Gastrocnemius medialis (tissue), 4 donors: Measurements from ENCODE around the gene PIK3R2. TPM values are rescaled to one million over a fixed set of nuclear protein-coding genes. Genes with fewer than 3 reads are reported as not detected.
"Not testable (repeated sequence)": the region's sequence is repeated elsewhere in the genome, so short reads cannot be mapped to it uniquely, and the experiment has no call there.

Experiments
- ATAC-seq, 2 donors: fragments of 150-250 bp; one replicate each; pipeline ENCODE4 v1.9.1; 2016
- DNase-seq, 2 donors: peaks; one replicate each; pipeline ENCODE4 v3.0.0-alpha.2; 2019
- H3K27ac ChIP-seq, 4 donors: fragments of 200-600 bp; sonication (generic); 1 replicate in 1 of 4; 2 replicates in 3 of 4; pipeline ENCODE4 v1.5.1; 2016 to 2018; ENCODE audit warnings: mild to moderate bottlenecking in 2 of 4, moderate library complexity in 1 of 4
- H3K27me3 ChIP-seq, 3 donors: fragments of 200-600 bp; sonication (generic) in 2 of 3; 1 replicate in 1 of 3; 2 replicates in 2 of 3; pipeline versions ENCODE4 v1.5.1 to v1.6.0; 2016 to 2019; ENCODE audit warnings: mild to moderate bottlenecking in 1 of 3, moderate library complexity in 1 of 3
- H3K36me3 ChIP-seq, 2 donors: fragments of 200-600 bp; sonication (generic) in 1 of 2; one replicate each; pipeline ENCODE4 v1.5.1; 2017 to 2018
- H3K4me1 ChIP-seq, 2 donors: fragments of 200-600 bp; sonication (generic) in 1 of 2; one replicate each; pipeline ENCODE4 v1.5.1; 2016 to 2017; ENCODE audit warnings: mild to moderate bottlenecking in 2 of 2
- H3K4me3 ChIP-seq, 4 donors: fragments of 200-600 bp; sonication (generic) in 3 of 4; 1 replicate in 1 of 4; 2 replicates in 3 of 4; pipeline ENCODE4 v1.5.1; 2016 to 2019; ENCODE audit warnings: mild to moderate bottlenecking in 2 of 4
- H3K9me3 ChIP-seq, 3 donors: fragments of 200-600 bp; sonication (generic) in 2 of 3; 1 replicate in 1 of 3; 2 replicates in 2 of 3; pipeline ENCODE4 v1.5.1; 2016 to 2019
- POLR2A ChIP-seq, 2 donors: fragments of 450-650 bp; IDR thresholded peaks; one replicate each; pipeline ENCODE4 v1.6.1; 2017; ENCODE audit warnings: antibody characterized with exemption in 2 of 2, mild to moderate bottlenecking in 2 of 2, moderate library complexity in 2 of 2
- in situ Hi-C, 4 donors: fragments of 200-750 bp; cut with MboI; loops; one replicate each; pipeline versions ENCODE4 v1.15.0 to v1.8.0; 2017; ENCODE audit warnings: low sequenced_read_pairs in 4 of 4
- intact Hi-C: fragments of 100-400 bp; cut with DNase I; formaldehyde crosslinking; loops from one replicate; pipeline ENCODE4 v1.15.1; 2023; ENCODE audit warnings: low total_unique reads
- total RNA-seq, 4 donors: library from RNA; depleted of rRNA; stranded (reverse); fragments of >200 nt; gene quantifications; one replicate each; pipeline versions ENCODE4 v1.1.0 to v1.2.3, GENCODE V29; 2016
- TF ChIP-seq, protein P1 (sequence below), 5 experiments: fragments of 450-650 bp in 3 of 5; fragments of 200-600 bp in 2 of 5; sonication (generic) in 2 of 5; IDR thresholded peaks in 4 of 5; conservative IDR thresholded peaks in 1 of 5; 1 replicate in 4 of 5; 2 replicates in 1 of 5; pipeline ENCODE4 v1.5.1; 2016 to 2019; ENCODE audit warnings: antibody characterized with exemption in 5 of 5, mild to moderate bottlenecking in 3 of 5, moderate library complexity in 3 of 5

Gene PIK3R2
- 10 to 100 TPM in 1 of 4 donors, 1 to 10 TPM in 3; 5.6 to 11.9 (median 6.0) TPM for total RNA-seq

DNA sequence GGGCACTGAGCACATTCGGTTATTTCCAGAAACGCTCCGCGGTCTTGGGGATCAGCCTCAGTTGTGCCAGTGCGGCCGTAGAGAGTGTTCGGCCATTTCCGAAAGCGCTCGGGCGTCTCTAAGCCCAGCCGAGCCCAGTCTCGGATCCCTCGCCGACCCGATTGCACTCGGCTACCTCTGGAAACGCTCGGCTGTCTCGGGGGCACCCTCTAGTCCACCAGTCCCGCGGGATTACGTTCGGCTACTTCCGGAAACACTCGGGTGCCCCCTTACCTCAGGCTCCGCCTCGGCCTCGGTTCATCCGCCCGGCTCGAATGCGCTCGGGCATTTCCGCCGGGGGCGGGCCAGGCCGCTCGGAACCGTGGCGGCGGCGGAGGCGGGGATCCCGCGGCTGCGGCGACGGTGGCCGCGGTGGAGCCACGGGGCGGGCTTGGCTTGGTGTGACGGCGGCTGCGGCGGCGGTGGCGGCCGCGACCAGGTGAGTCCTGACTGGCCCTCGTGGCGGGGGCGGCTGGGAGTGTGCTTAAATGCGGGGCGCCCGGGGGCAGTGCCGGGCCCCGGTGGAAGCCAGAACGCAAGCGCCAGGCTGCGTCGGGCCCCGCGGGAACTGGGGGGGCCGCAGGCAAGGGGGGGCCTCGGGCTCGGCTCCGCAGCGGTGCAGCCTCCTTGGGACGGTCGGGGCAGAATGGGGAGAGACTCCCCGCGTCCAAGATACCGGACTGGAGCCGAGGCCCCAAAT, at the start of gene PIK3R2:
TSS of gene PIK3R2 (plus strand) at position 347 of the 739 bp plus-strand sequence. CDS start 2,717 bp downstream, outside the sequence.
- Histone ChIP-seq H3K36me3 (no peaks in the 10 kb centered on the region), H3K27ac (peak within 1 kb of the TSS; percentile 97 to 100 (median 98)), H3K9me3 (no peaks in the 10 kb centered on the region), H3K4me3 (peak within 1 kb of the TSS; percentile 78 to 97 (median 81)), H3K4me1 (peaks cover 34 to 48% of the 10 kb centered on the region in 2 donors), H3K27me3 (no peaks in the 10 kb centered on the region)
- DNase-seq (peak; percentile 99 to 100), ATAC-seq (peak; percentile 84 to 88)
- TF ChIP-seq, protein P1, sequence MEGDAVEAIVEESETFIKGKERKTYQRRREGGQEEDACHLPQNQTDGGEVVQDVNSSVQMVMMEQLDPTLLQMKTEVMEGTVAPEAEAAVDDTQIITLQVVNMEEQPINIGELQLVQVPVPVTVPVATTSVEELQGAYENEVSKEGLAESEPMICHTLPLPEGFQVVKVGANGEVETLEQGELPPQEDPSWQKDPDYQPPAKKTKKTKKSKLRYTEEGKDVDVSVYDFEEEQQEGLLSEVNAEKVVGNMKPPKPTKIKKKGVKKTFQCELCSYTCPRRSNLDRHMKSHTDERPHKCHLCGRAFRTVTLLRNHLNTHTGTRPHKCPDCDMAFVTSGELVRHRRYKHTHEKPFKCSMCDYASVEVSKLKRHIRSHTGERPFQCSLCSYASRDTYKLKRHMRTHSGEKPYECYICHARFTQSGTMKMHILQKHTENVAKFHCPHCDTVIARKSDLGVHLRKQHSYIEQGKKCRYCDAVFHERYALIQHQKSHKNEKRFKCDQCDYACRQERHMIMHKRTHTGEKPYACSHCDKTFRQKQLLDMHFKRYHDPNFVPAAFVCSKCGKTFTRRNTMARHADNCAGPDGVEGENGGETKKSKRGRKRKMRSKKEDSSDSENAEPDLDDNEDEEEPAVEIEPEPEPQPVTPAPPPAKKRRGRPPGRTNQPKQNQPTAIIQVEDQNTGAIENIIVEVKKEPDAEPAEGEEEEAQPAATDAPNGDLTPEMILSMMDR (IDR thresholded peaks at IDR 0.05 in 4 of 5, conservative IDR thresholded peaks at IDR 0.05 in 1 of 5): no peak
- peak; percentile 75 to 80 for TF ChIP-seq POLR2A (IDR thresholded peaks at IDR 0.05)
- intact Hi-C loops (loop anchor here (1.0 to 10.0 kb wide), 5 partner anchors 36 to 148 kb away; partner anchors contain the start of gene ARRDC2), in situ Hi-C loops (no loop called here)

DNA sequence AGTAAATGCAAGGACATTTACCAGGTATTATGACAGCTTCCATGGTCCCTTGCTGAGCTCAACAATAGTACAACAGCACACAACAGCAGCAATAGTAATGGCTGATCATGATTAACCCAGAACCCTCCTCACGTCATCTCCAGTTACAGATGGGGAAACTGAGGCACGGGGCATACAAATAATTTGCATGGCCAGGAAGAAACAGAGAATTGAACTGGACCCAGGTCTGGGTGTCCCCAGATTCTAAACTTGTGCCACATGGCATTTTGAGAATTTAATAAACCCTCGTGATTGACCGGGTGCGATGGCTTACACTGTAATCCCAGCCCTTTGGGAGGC, 48.2 kb upstream of the PIK3R2 start:
- Histone ChIP-seq H3K36me3 (no peaks in the 10 kb centered on the region), H3K4me1 (peaks cover 6 to 10% of the 10 kb centered on the region in 2 donors), H3K9me3 (no peaks in the 10 kb centered on the region), H3K27me3 (peaks cover 33 to 39% (median 38%) of the 10 kb centered on the region in 3 donors), H3K27ac (no peak overlapping the region), H3K4me3 (peak overlapping the region; percentile 32 to 48 (median 36))
- in situ Hi-C loops: no loop called here
- TF ChIP-seq, protein P1 (IDR thresholded peaks at IDR 0.05 in 4 of 5, conservative IDR thresholded peaks at IDR 0.05 in 1 of 5): no peak
- no peak for TF ChIP-seq POLR2A (IDR thresholded peaks at IDR 0.05)
- ATAC-seq (no peak), DNase-seq (no peak)
- intact Hi-C loops: no loop called here

DNA sequence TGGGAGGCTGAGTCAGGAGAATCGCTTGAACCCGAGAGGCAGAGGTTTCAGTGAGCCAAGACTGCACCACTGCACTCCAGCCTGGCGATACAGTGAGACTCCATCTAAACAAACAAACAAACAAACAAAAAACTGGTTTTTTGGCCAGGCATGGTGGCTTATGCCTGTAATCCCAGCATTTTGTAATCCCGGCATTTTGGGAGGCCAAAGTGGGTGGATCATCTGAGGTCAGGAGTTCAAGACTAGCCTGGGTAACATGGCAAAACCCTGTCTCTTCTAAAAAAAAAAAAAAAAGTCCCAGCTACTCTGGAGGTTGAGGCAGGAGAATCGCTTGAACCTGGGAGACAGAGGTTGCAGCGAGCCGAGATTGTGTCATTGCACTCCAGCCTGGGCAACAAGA, 47.7 kb upstream of the PIK3R2 start:
- DNase-seq, H3K27ac ChIP-seq, H3K9me3 ChIP-seq, ATAC-seq, H3K4me1 ChIP-seq, in situ Hi-C loops, H3K4me3 ChIP-seq, H3K36me3 ChIP-seq, intact Hi-C loops: not testable (repeated sequence)
- peaks cover 28 to 36% (median 35%) of the 10 kb centered on the region in 3 donors for H3K27me3 ChIP-seq

DNA sequence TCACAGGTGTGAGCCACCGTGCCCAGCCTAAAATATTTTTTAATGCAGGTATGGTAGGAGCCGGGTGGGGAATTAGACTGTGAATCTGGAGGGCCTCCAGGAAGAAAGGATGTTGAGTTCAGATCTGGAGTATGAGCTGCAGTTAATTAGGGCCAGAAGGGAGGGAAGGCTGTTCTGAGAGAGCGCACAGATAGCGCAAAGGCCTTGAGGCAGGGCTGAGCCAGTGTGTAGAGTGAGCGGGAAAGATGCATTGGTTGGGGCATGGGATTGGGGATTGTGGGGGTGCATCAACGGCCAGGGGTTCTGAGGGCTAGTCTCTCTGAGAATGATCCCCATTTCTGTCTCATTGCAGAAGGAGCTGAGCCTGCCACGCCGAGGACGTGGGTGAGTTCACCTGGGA, 45.7 kb upstream of the PIK3R2 start:
- Histone ChIP-seq H3K36me3 (no peaks in the 10 kb centered on the region), H3K9me3 (no peaks in the 10 kb centered on the region), H3K27me3 (peaks cover 28 to 29% (median 29%) of the 10 kb centered on the region in 3 donors), H3K27ac (no peak overlapping the region), H3K4me3 (no peak overlapping the region), H3K4me1 (peaks cover 15 to 17% of the 10 kb centered on the region in 2 donors)
- no peak for ATAC-seq
- no peak for DNase-seq
- TF ChIP-seq, protein P1 (IDR thresholded peaks at IDR 0.05 in 4 of 5, conservative IDR thresholded peaks at IDR 0.05 in 1 of 5): no peak
- TF ChIP-seq POLR2A (IDR thresholded peaks at IDR 0.05): no peak
- in situ Hi-C loops: no loop called here
- intact Hi-C loops: no loop called here

DNA sequence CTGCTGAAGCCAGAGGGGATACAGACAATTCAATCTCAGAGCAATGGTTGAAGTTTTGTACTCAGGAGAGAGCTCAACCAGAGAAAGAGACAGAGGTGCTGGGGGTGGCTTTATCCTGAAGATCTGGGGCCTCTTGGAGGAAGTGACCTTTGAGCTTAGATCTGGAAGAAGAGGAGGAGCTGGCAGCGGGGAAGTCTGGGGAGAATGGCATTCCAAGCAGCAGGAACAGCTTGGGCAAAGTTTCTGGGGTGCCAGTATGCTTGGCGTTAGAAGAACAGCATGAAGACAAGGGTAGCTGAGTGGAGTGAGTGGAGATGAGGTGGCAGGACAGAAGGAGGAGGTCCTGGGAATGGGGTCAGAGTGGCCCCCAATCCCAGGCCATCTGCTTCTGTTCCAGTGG, 44.1 kb upstream of the PIK3R2 start:
- ATAC-seq (no peak), DNase-seq (no peak)
- no peak overlapping the region for H3K27ac ChIP-seq
- peaks cover 13 to 17% (median 15%) of the 10 kb centered on the region in 3 donors for H3K27me3 ChIP-seq
- H3K4me3 ChIP-seq: no peak overlapping the region
- intact Hi-C loops (no loop called here), in situ Hi-C loops (no loop called here)
- TF ChIP-seq POLR2A (IDR thresholded peaks at IDR 0.05): no peak
- TF ChIP-seq, protein P1 (IDR thresholded peaks at IDR 0.05 in 4 of 5, conservative IDR thresholded peaks at IDR 0.05 in 1 of 5): no peak
- H3K9me3 ChIP-seq: no peaks in the 10 kb centered on the region
- H3K36me3 ChIP-seq: no peaks in the 10 kb centered on the region
- peaks cover 15 to 17% of the 10 kb centered on the region in 2 donors for H3K4me1 ChIP-seq
